HG03159 (cell line): ENCODE data around the gene ANAPC16.
A peak's percentile ranks its signal among the peaks of the same experiment; 100 is the strongest.
"Not testable (repeated sequence)": the region's sequence is repeated elsewhere in the genome, so short reads cannot be mapped to it uniquely, and the experiment has no call there.

ENCODE experiments used
- ATAC-seq: cut with Tn5 transposase; IDR thresholded peaks from one replicate; pipeline ENCODE4 v1.9.1; 2021; ENCODE audit warnings: mild to moderate bottlenecking, moderate library complexity; ENCODE audit not compliant: unreplicated experiment

The ANAPC16 gene

GRCh38 chr10:72261784-72262404 lies 46.1 kb downstream of the ANAPC16 start:
- peak; percentile 11 for ATAC-seq

- ATAC-seq: no peak
These were observed 47.9 kb downstream of the ANAPC16 start for GRCh38 chr10:72263613-72264241.

- ATAC-seq: no peak
These were observed 48.7 kb downstream of the ANAPC16 start for GRCh38 chr10:72264536-72264935.

GRCh38 chr10:72265508-72265907 lies 49.7 kb downstream of the ANAPC16 start:
- no peak for ATAC-seq

DNA sequence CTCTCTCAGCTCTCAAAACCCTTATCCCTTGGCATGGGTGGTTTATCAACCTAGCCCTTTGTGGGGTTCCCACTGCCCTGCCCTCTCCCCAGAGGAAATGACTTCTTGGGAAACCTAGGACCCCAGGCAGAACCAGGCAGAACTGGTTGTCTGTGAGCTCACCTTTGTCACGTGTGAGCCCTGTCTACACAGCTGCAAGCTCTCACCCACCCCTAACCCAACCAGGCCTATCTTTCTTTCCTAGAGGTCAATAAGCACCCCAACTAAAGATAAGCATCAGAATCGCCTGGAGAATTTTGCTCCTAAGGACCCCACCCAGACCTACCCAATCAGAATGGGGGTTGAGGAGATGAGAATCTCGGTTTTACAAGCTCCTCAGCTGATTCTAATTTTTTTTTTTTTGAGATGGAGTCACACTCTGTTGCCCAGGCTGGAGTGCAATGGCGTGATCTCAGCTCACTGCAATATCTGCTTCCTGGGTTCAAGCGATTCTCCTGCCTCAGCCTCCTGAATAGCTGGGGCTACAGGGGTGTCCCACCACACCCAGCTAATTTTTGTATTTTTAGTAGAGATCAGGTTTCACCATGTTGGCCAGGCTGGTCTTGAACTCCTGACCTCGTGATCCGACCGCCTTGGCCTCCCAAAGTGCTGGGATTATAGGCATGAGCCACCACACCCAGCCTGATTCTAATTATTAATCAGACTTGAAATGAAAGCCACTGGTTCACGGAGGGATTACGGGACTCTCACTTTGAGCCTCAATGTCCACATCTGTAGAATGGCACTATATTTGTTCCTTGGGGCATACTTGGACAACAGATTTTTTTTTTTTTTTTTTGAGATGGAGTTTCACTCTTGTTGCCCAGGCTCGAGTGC lies 50.4 kb downstream of the ANAPC16 start:
- no peak for ATAC-seq

DNA sequence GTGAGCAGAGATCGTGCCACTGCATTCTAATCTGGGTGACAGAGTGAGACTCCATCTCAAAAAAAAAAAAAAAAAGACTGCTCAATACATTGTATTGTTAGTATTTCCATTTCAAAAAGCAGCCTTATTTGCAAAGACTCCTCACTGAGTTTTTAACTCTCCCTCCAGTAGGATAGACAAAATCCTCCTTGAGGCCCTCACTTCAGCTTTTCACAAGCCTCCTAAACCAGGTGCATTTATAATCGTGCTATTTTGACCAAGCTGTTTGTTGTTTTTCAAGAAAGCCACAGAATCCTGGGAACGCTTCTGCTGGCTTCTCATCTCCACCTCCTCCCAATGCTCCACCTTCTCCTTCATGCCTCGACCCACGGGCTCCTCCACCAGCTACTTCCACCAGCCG lies 51.6 kb downstream of the ANAPC16 start:
- no peak for ATAC-seq

GRCh38 chr10:72267819-72268399 lies 52.1 kb downstream of the ANAPC16 start:
- no peak for ATAC-seq

DNA sequence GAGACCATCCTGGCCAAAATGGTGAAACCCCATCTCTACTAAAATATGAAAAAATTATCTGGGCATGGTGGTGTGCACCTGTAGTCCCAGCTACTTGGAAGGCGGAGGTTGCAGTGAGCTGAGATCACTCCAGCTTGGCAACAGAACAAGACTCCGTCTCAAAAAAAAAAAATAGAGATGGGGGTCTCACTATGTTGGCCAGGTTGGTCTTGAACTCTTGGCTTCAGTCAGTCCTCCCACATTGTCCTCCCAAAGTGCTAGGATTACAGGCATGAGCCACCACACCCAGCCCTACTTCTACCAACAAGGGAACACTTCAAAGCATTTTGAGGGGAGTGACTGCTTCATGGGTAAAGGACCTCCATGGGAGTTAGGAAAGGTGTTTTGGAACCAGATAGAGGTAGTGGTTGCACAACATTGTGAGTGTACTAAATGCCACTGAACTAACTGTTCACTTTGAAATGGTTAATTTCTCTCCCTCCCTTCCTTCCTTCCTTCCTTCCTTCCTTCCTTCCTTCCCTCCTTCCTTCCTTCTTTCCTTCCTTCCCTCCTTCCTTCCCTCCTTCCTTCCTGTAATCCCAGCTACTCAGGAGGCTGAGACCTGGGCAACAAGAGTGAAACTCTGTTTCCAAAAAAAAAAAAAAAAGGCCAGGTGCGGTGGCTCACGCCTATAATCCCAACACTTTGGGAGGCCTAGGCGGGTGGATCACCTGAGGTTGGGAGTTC lies 52.8 kb downstream of the ANAPC16 start:
- ATAC-seq: not testable (repeated sequence)

- ATAC-seq: no peak
These were observed 54.9 kb downstream of the ANAPC16 start for GRCh38 chr10:72270607-72271281.

GRCh38 chr10:72272689-72273409 lies 57.0 kb downstream of the ANAPC16 start:
- ATAC-seq: peak; percentile 17

DNA sequence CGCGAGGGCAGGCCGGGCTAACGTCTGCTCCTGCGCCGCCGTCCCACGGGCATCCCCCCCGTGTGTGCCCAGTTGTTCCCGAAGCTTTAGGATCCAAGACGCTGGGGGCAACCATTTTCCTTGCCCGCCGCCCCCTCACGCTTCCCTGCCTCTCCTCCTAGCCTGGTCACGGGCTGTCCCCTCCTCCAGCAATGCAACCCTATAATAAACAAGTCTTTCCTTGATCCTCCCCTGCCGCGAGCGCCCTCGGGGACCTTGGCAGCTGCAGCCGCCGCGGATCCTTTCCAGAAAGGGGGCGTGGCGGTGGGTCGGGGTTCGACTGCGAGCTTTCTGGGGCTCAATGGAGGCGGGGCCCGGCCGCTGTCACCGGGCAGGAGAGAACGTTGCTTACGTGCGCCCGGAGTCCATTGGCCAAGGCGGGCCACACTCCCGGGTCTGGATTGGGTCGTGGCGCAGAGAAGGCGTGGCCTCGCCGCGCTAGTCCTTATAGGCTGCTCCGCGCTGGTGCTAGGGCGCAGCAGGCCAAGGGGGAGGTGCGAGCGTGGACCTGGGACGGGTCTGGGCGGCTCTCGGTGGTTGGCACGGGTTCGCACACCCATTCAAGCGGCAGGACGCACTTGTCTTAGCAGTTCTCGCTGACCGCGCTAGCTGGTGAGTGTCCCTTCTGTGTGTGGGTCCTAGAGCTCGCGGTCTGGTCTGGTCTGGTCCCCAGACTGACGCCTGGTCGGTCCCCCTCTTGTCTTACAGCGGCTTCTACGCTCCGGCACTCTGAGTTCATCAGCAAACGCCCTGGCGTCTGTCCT lies 57.8 kb downstream of the ANAPC16 start, which contains the start of gene DDIT4:
Gene DDIT4, plus strand, starts transcription at position 515 of the 803 bp plus-strand sequence. CDS start 293 bp downstream, outside the sequence.
- ATAC-seq: peak; percentile 86

GRCh38 chr10:72274213-72274729 lies 58.5 kb downstream of the ANAPC16 start:
- peak; percentile 8 for ATAC-seq

DNA sequence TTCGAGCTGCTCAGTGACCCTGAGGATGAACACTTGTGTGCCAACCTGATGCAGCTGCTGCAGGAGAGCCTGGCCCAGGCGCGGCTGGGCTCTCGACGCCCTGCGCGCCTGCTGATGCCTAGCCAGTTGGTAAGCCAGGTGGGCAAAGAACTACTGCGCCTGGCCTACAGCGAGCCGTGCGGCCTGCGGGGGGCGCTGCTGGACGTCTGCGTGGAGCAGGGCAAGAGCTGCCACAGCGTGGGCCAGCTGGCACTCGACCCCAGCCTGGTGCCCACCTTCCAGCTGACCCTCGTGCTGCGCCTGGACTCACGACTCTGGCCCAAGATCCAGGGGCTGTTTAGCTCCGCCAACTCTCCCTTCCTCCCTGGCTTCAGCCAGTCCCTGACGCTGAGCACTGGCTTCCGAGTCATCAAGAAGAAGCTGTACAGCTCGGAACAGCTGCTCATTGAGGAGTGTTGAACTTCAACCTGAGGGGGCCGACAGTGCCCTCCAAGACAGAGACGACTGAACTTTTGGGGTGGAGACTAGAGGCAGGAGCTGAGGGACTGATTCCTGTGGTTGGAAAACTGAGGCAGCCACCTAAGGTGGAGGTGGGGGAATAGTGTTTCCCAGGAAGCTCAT lies 59.0 kb downstream of the ANAPC16 start:
- no peak for ATAC-seq

- no peak for ATAC-seq
These were observed 59.7 kb downstream of the ANAPC16 start for GRCh38 chr10:72275351-72276012.

- ATAC-seq: no peak
These were observed 60.2 kb downstream of the ANAPC16 start for GRCh38 chr10:72276013-72276387.

- ATAC-seq: no peak
These were observed 60.9 kb downstream of the ANAPC16 start for GRCh38 chr10:72276421-72277339.
